Measurements from ENCODE around the gene CEP85. TPM values are rescaled to one million over a fixed set of nuclear protein-coding genes. Genes with fewer than 3 reads are reported as not detected.

The CEP85 gene
- total and polyA plus RNA-seq, 10 donors: 3.9 to 14.9 (median 9.5) TPM

GRCh38 chr1:26287033-26287711 lies 53.2 kb downstream of the CEP85 start:
- peak; percentile 93 for DNase-seq
- intact Hi-C loops (cut with DNase I; ENCODE audit: low total_unique reads): no loop called here

DNA sequence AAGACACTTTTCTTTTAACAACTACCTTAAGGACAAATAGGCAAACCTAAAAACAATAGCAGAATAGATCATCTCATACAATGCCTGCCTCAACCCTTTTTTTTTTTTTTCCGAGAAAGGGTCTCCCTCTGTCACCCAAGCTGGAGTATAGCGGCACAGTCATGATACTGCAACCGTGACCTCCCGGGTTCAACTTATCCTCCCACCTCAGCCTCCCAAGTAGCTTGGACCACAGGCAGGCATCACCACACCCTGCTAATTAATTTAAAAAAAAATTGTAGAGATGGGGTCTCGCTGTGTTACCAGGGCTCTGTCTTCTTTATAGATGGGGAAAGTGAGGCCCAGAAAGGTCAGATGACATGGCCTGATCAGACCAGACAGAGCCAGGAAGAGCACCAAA lies 53.8 kb downstream of the CEP85 start:
- H3K9me3 ChIP-seq: no peaks in the 10 kb centered on the region
- DNase-seq: no peak
- H3K4me1 ChIP-seq: peaks cover 76 to 100% (median 100%) of the 10 kb centered on the region in 6 donors
- no peak for TF ChIP-seq CTCF (IDR thresholded peaks at IDR 0.05 in 8 of 11, conservative IDR thresholded peaks at IDR 0.05 in 3 of 11)
- no peak for TF ChIP-seq POLR2AphosphoS5 (IDR thresholded peaks at IDR 0.05)
- no peak for TF ChIP-seq POLR2A (IDR thresholded peaks at IDR 0.05)
- peak overlapping the region; percentile 84 to 99 (median 94) for H3K27ac ChIP-seq
- H3K27me3 ChIP-seq (replicated peaks in 1 of 7): no peaks in the 10 kb centered on the region
- WGBS, 5 donors: 40 to 63% (median 54%) methylated on average over 5 of the region's 5 CpGs
- intact Hi-C loops (cut with DNase I; ENCODE audit: low total_unique reads): no loop called here
- H3K4me3 ChIP-seq: peak overlapping the region in 1 of 8 donors; percentile 35
- H3K36me3 ChIP-seq: peaks cover 0 to 28% (median under 1%) of the 10 kb centered on the region in 6 donors

More at GRCh38 chr1:26287033-26287711, 53.2 kb downstream of the CEP85 start:
- Histone ChIP-seq H3K36me3 (peaks cover 0 to 33% (median 3%) of the 10 kb centered on the region in 6 donors), H3K4me3 (peak overlapping the region in 1 of 8 donors; percentile 35), H3K27me3 (replicated peaks in 1 of 7) (no peaks in the 10 kb centered on the region), H3K4me1 (peaks cover 78 to 100% (median 99%) of the 10 kb centered on the region in 6 donors), H3K27ac (peak overlapping the region; percentile 84 to 99 (median 94)), H3K9me3 (no peaks in the 10 kb centered on the region)
- 16 to 35% (median 17%) methylated on average over 7 to 8 of the region's 8 CpGs for WGBS, 5 donors
- TF ChIP-seq CTCF (IDR thresholded peaks at IDR 0.05 in 8 of 11, conservative IDR thresholded peaks at IDR 0.05 in 3 of 11) (peak in 3 of 11 experiments; percentile 19 to 47 (median 40)), POLR2A (IDR thresholded peaks at IDR 0.05) (peak in 1 of 3 donors; percentile 73), POLR2AphosphoS5 (IDR thresholded peaks at IDR 0.05) (peak; percentile 11 to 90 (median 78))

GRCh38 chr1:26288311-26288941 lies 54.4 kb downstream of the CEP85 start:
- H3K4me1 ChIP-seq: peaks cover 76 to 100% (median 98%) of the 10 kb centered on the region in 6 donors
- DNase-seq: peak; percentile 85
- 17 to 32% (median 24%) methylated on average over 3 to 5 of the region's 5 CpGs for WGBS, 5 donors

More at GRCh38 chr1:26288311-26288941, 54.4 kb downstream of the CEP85 start:
- Histone ChIP-seq H3K9me3 (no peaks in the 10 kb centered on the region), H3K27me3 (replicated peaks in 1 of 7) (no peaks in the 10 kb centered on the region), H3K27ac (peak overlapping the region; percentile 84 to 99 (median 94)), H3K36me3 (peaks cover 0 to 28% (median 0%) of the 10 kb centered on the region in 6 donors), H3K4me3 (peak overlapping the region in 1 of 8 donors; percentile 49)
- TF ChIP-seq POLR2A (IDR thresholded peaks at IDR 0.05) (no peak), CTCF (IDR thresholded peaks at IDR 0.05 in 8 of 11, conservative IDR thresholded peaks at IDR 0.05 in 3 of 11) (peak in 1 of 11 experiments; percentile 4), POLR2AphosphoS5 (IDR thresholded peaks at IDR 0.05) (peak; percentile 3 to 14 (median 8))
- intact Hi-C loops (cut with DNase I; ENCODE audit: low total_unique reads): no loop called here

Data from spleen (tissue), 11 donors.